ENCODE data around the gene KRT16. TPM values are rescaled to one million over a fixed set of nuclear protein-coding genes. Genes with fewer than 3 reads are reported as not detected.
"Not testable (repeated sequence)": the region's sequence is repeated elsewhere in the genome, so short reads cannot be mapped to it uniquely, and the experiment has no call there.

The KRT16 gene
- total RNA-seq, 1 donor from 2014 or later = not detected

DNA sequence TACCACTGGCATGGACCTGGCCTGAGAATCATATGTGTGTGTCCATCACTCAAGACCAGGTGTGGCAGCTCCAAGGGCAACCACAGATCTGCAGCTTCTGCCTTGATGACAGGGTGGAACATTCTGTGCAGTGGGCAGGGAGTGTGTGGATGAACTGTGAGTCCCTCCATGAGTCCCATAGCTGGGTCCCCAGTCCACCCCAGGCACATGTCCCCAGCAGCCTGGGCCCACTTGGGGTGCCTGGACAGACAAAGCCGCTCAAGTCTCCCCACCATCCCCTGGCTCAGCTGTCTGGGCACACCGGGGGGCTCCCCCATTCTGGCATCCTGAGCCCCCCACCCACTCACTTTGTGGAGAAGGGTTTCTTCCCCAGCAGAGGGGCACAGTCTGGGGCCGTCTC lies 4.6 kb upstream of the KRT16 start:
- peak; percentile 9 for DNase-seq
- no peaks in the 10 kb centered on the region for H3K4me1 Mint-ChIP-seq (ENCODE audit: low read depth, unreplicated experiment)
- H3K27me3 Mint-ChIP-seq (ENCODE audit: unreplicated experiment) = peaks cover 6% of the 10 kb centered on the region
- TF ChIP-seq, protein P1, sequence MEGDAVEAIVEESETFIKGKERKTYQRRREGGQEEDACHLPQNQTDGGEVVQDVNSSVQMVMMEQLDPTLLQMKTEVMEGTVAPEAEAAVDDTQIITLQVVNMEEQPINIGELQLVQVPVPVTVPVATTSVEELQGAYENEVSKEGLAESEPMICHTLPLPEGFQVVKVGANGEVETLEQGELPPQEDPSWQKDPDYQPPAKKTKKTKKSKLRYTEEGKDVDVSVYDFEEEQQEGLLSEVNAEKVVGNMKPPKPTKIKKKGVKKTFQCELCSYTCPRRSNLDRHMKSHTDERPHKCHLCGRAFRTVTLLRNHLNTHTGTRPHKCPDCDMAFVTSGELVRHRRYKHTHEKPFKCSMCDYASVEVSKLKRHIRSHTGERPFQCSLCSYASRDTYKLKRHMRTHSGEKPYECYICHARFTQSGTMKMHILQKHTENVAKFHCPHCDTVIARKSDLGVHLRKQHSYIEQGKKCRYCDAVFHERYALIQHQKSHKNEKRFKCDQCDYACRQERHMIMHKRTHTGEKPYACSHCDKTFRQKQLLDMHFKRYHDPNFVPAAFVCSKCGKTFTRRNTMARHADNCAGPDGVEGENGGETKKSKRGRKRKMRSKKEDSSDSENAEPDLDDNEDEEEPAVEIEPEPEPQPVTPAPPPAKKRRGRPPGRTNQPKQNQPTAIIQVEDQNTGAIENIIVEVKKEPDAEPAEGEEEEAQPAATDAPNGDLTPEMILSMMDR (IDR thresholded peaks at IDR 0.05; ENCODE audit: partially characterized antibody, unreplicated experiment) = no peak
- H3K9me3 Mint-ChIP-seq (ENCODE audit: unreplicated experiment) = peaks cover 3% of the 10 kb centered on the region
- H3K4me3 Mint-ChIP-seq (ENCODE audit: unreplicated experiment) = no peak overlapping the region
- no peak overlapping the region for H3K27ac Mint-ChIP-seq (ENCODE audit: unreplicated experiment)
- H3K36me3 Mint-ChIP-seq (ENCODE audit: unreplicated experiment) = peaks cover 6% of the 10 kb centered on the region

DNA sequence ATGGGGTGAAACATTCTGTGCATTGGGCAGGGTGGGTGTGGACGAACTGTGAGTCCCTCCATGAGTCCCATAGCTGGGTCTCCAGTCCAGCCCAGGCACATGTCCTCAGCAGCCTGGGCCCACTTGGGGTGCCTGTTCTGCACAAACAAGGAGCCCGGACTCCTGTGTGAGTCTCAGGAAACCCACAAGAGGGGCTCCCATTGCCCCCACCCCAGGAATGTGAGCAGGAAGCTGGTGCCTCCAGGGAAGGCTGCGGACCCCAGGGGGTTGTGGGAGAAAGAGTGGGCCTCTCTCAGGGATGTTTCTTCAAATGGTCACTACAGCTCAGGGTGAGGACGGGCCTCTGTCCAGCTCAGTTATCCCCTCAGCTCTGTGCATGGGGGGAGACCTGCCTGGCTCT lies 3.9 kb upstream of the KRT16 start:
- not testable (repeated sequence) for H3K4me3 Mint-ChIP-seq (ENCODE audit: unreplicated experiment); H3K27me3 Mint-ChIP-seq (ENCODE audit: unreplicated experiment); H3K36me3 Mint-ChIP-seq (ENCODE audit: unreplicated experiment); H3K4me1 Mint-ChIP-seq (ENCODE audit: low read depth, unreplicated experiment); H3K9me3 Mint-ChIP-seq (ENCODE audit: unreplicated experiment); H3K27ac Mint-ChIP-seq (ENCODE audit: unreplicated experiment)
- peak; percentile 11 for DNase-seq

DNA sequence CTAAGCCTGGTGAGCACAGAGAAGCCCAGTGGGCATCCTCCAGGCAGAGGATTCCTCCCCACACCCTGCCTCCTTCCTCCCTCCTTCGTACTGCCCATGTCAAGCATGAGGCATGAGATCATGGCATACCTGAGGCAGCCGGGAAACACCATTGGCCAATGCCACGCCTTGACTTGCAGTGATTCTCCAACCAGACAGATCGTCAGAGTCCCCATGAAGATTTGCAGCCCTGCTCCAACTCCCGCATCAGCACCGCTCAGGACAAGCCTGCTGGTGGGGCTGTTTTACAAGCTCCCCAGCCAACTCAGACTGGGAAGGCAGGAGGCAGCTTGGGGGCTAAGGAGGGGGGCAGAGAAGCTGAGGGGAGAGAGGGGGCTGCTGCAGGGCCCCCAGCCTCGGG lies 2.9 kb upstream of the KRT16 start:
- Mint-ChIP-seq H3K36me3 (ENCODE audit: unreplicated experiment) (peaks cover 6% of the 10 kb centered on the region), H3K27ac (ENCODE audit: unreplicated experiment) (no peak overlapping the region), H3K27me3 (ENCODE audit: unreplicated experiment) (peaks cover 6% of the 10 kb centered on the region), H3K9me3 (ENCODE audit: unreplicated experiment) (no peaks in the 10 kb centered on the region), H3K4me3 (ENCODE audit: unreplicated experiment) (no peak overlapping the region), H3K4me1 (ENCODE audit: low read depth, unreplicated experiment) (no peaks in the 10 kb centered on the region)
- no peak for DNase-seq
- TF ChIP-seq, protein P1 (IDR thresholded peaks at IDR 0.05; ENCODE audit: partially characterized antibody, unreplicated experiment) = no peak

DNA sequence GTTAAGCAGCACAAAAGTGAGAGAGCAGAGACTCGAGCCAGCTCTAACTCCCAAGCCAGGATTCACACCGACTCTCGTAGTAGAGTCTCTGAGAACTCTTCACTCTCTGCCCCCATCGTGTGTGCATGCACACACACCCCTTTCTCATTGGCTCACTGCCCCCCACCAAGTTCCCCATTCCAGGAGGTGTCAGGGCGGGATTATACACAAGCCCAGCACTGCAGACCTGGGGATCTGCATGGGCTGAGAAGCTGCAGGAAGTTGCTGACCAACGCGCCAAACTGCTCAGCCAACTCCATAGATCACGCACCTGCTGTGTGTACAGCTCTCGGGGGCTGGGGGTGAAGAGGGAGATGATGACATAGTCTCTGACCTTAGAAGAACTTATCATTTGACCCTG lies 2.2 kb upstream of the KRT16 start:
- not testable (repeated sequence) for H3K27ac Mint-ChIP-seq (ENCODE audit: unreplicated experiment); H3K9me3 Mint-ChIP-seq (ENCODE audit: unreplicated experiment); H3K4me1 Mint-ChIP-seq (ENCODE audit: low read depth, unreplicated experiment); H3K4me3 Mint-ChIP-seq (ENCODE audit: unreplicated experiment); H3K36me3 Mint-ChIP-seq (ENCODE audit: unreplicated experiment); H3K27me3 Mint-ChIP-seq (ENCODE audit: unreplicated experiment)
- DNase-seq = peak; percentile 0

DNA sequence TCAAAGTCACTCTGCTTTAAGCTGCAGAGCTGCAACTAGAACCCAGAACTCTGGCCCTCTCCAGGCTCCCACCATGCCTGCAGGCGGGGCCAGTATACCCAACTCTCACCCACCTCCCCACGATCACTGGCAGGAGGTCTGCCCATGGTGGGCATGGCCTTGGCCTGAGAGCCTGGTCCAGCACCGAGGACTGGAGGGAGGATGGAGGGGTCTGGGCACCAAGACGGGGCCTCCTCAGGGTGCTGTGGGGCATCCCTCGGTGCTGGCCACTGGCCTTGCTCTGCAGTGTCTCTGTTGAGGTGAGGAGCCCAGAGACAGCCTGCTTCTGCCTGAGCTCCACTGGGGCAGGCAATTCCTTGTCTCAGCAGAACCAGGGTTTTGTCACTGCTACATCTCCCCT lies 1.5 kb upstream of the KRT16 start:
- no peak for DNase-seq
- TF ChIP-seq, protein P1 (IDR thresholded peaks at IDR 0.05; ENCODE audit: partially characterized antibody, unreplicated experiment) = no peak
- Mint-ChIP-seq H3K27ac (ENCODE audit: unreplicated experiment) (no peak overlapping the region), H3K9me3 (ENCODE audit: unreplicated experiment) (no peaks in the 10 kb centered on the region), H3K36me3 (ENCODE audit: unreplicated experiment) (no peaks in the 10 kb centered on the region), H3K4me3 (ENCODE audit: unreplicated experiment) (no peak overlapping the region), H3K27me3 (ENCODE audit: unreplicated experiment) (peaks cover 5% of the 10 kb centered on the region), H3K4me1 (ENCODE audit: low read depth, unreplicated experiment) (no peaks in the 10 kb centered on the region)

DNA sequence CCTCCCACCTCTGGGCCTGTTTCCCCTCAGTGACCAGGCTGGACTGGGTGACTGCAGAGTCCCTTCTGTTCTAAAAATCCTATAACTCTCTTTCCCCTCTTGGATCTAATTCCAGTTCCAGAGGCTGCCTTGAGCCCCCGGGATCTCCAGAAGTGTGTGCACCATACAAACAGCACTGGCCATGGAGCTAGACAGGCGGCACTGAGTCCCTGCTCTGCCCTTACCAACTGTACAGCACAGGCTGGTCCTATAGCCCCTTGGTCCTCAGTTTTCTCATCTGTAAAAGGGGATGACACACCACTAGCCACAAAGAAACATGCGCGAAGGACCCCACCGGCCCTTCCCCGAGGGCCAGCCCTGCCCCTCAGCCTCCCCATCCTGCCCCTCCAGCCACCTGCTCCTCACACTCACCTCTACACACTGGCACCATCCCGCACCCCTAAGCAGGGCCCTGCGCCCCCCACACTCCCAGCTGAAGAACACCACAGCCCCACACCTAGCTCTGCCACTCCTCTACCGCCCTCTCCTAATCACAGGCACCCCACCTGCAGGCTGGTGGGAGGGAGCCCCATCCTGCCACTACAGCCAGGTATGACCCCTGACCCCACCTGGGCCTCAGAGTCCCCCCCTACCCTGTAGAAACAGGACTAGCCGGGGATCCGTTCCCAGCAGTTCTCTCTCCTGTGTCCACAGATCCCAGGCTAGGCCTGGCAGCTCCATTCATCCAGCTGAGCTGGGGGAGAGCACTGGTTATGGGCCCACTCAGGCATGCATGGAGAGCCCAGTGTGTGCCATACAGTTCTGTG lies 913 bp upstream of the KRT16 start:
- Mint-ChIP-seq H3K4me3 (ENCODE audit: unreplicated experiment) (no peak overlapping the region), H3K4me1 (ENCODE audit: low read depth, unreplicated experiment) (no peaks in the 10 kb centered on the region), H3K27ac (ENCODE audit: unreplicated experiment) (no peak overlapping the region), H3K36me3 (ENCODE audit: unreplicated experiment) (no peaks in the 10 kb centered on the region), H3K27me3 (ENCODE audit: unreplicated experiment) (peaks cover 5% of the 10 kb centered on the region), H3K9me3 (ENCODE audit: unreplicated experiment) (peaks cover 3% of the 10 kb centered on the region)
- TF ChIP-seq, protein P1 (IDR thresholded peaks at IDR 0.05; ENCODE audit: partially characterized antibody, unreplicated experiment) = no peak
- DNase-seq = peak; percentile 1
